ENCODE results near the gene PDIA2.
"Not testable (repeated sequence)": the region's sequence is repeated elsewhere in the genome, so short reads cannot be mapped to it uniquely, and the experiment has no call there.

Gene PDIA2

GRCh38 chr16:283033-283805 lies at the start of gene PDIA2:
TSS of gene PDIA2 (plus strand) at chr16:283164. CDS start at chr16:283170, 6 bp downstream.
- no peak for DNase-seq

- peak; percentile 70 for DNase-seq
Measured at GRCh38 chr16:234468-235305, 48.3 kb upstream of the PDIA2 start, which contains the start of gene FAM234A. TSS of gene FAM234A (plus strand) at chr16:234821. CDS start at chr16:254414, 19,593 bp downstream.

GRCh38 chr16:239948-240277 lies 43.1 kb upstream of the PDIA2 start:
- DNase-seq = no peak

GRCh38 chr16:240559-240958 lies 42.4 kb upstream of the PDIA2 start:
- DNase-seq = no peak

- no peak for DNase-seq
Measured at GRCh38 chr16:242281-242680, 40.7 kb upstream of the PDIA2 start.

GRCh38 chr16:243348-243747 lies 39.6 kb upstream of the PDIA2 start:
- DNase-seq = no peak

- DNase-seq = no peak
Measured at GRCh38 chr16:245105-245504, 37.9 kb upstream of the PDIA2 start.

- DNase-seq = no peak
Measured at GRCh38 chr16:247027-247426, 35.9 kb upstream of the PDIA2 start.

- no peak for DNase-seq
Measured at GRCh38 chr16:249431-249830, 33.5 kb upstream of the PDIA2 start.

- DNase-seq = no peak
Measured at GRCh38 chr16:252366-253337, 30.3 kb upstream of the PDIA2 start.

GRCh38 chr16:253833-254232 lies 29.1 kb upstream of the PDIA2 start:
- no peak for DNase-seq

- no peak for DNase-seq
Measured at GRCh38 chr16:254461-254860, 28.5 kb upstream of the PDIA2 start.

- DNase-seq = no peak
Measured at GRCh38 chr16:255183-255582, 27.8 kb upstream of the PDIA2 start.

- DNase-seq = not testable (repeated sequence)
Measured at GRCh38 chr16:258091-258490, 24.9 kb upstream of the PDIA2 start.

- DNase-seq = no peak
Measured at GRCh38 chr16:259226-259625, 23.7 kb upstream of the PDIA2 start.

GRCh38 chr16:259814-260253 lies 23.1 kb upstream of the PDIA2 start:
- DNase-seq = no peak

GRCh38 chr16:260326-260725 lies 22.6 kb upstream of the PDIA2 start:
- no peak for DNase-seq

GRCh38 chr16:261031-261691 lies 21.8 kb upstream of the PDIA2 start:
- peak; percentile 42 for DNase-seq

- no peak for DNase-seq
Measured at GRCh38 chr16:262121-262745, 20.7 kb upstream of the PDIA2 start.

- DNase-seq = no peak
Measured at GRCh38 chr16:263182-263774, 19.7 kb upstream of the PDIA2 start.

GRCh38 chr16:263944-264343 lies 19.0 kb upstream of the PDIA2 start:
- no peak for DNase-seq
